Fibroblast of gingiva (primary cell): ENCODE data around the gene BEGAIN.

Source experiments
- DNase-seq: peaks from one replicate; pipeline ENCODE4 v3.0.0-alpha.2; 2011; ENCODE audit warnings: low read depth

Gene BEGAIN

GRCh38 chr14:100581228-100582145, 5.7 kb downstream of the BEGAIN start:
- DNase-seq, result no peak

GRCh38 chr14:100580316-100581227, 6.6 kb downstream of the BEGAIN start:
- no peak for DNase-seq

GRCh38 chr14:100578552-100578951, 8.7 kb downstream of the BEGAIN start:
- DNase-seq, result no peak

- no peak for DNase-seq
Measured at GRCh38 chr14:100577986-100578431, 9.2 kb downstream of the BEGAIN start.

GRCh38 chr14:100577321-100577985, 9.8 kb downstream of the BEGAIN start:
- no peak for DNase-seq

GRCh38 chr14:100576091-100577085, 10.8 kb downstream of the BEGAIN start:
- DNase-seq, result no peak

- no peak for DNase-seq
Measured at GRCh38 chr14:100575266-100575995, 11.8 kb downstream of the BEGAIN start.

- DNase-seq, result no peak
Measured at GRCh38 chr14:100574642-100575031, 12.6 kb downstream of the BEGAIN start.

- no peak for DNase-seq
Measured at GRCh38 chr14:100573757-100574641, 13.2 kb downstream of the BEGAIN start.

- no peak for DNase-seq
Measured at GRCh38 chr14:100573002-100573756, 14.0 kb downstream of the BEGAIN start.

- no peak for DNase-seq
Measured at GRCh38 chr14:100572543-100572942, 14.7 kb downstream of the BEGAIN start.

- no peak for DNase-seq
Measured at GRCh38 chr14:100571837-100572236, 15.4 kb downstream of the BEGAIN start.

GRCh38 chr14:100570726-100571454, 16.3 kb downstream of the BEGAIN start:
- DNase-seq, result no peak

GRCh38 chr14:100569734-100570286, 17.4 kb downstream of the BEGAIN start:
- no peak for DNase-seq

GRCh38 chr14:100568998-100569733, 18.1 kb downstream of the BEGAIN start:
- no peak for DNase-seq

- no peak for DNase-seq
Measured at GRCh38 chr14:100568164-100568997, 18.8 kb downstream of the BEGAIN start.
